ENCODE results near the gene AKAP1.

Gene AKAP1

DNA sequence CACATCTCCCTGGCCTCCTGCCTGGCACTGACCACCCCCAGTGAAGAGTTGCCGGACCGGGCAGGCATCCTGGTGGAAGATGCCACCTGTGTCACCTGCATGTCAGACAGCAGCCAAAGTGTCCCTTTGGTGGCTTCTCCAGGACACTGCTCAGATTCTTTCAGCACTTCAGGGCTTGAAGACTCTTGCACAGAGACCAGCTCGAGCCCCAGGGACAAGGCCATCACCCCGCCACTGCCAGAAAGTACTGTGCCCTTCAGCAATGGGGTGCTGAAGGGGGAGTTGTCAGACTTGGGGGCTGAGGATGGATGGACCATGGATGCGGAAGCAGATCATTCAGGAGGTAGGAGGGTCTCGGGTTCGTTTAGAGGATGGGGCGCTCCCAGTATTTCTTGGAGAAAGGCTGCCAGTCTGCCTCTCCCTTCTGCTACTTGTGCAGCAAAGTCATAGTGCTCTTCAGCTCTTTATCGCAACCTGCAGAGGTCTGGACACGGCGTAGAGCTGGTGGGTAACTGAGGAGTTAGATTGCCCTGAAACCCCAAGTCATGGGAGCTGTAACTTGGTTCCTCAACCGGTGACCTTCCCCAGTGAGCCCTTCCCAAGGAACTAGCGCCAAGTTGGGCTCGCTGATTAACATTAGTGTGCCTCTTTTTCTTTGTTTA, 21.9 kb downstream of the AKAP1 start:
- no peak for DNase-seq (ENCODE audit: low spot score)

DNA sequence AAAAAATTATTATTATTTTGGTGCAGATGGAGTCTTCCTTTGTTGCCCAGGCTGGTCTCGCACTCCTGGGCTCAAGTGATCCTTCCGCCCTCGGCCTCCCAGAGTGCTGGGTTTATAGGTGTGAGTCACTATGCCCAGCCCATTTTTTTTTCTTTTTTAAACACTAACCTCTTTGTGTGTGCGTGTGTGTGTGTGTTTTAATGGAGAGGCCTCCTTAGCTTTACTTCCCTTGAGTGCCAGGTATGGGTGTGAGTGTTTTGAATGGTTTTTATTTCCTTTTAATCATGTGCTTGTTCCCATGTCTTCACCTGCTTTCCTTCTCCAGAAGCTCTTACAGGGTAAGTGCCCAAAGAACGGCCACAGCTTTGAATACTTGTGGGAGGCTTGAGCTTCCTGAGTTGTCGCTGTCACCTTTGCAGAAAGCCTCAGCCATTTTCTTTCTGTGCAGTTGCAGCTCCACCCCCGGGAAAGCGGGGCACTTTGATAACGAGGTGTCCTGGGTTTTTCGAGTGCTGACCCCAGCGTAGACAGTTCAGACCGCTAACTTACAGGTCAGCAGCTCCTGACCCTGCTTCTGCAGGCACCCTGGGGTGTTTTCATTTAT, 22.6 kb downstream of the AKAP1 start:
- DNase-seq (ENCODE audit: low spot score): no peak

DNA sequence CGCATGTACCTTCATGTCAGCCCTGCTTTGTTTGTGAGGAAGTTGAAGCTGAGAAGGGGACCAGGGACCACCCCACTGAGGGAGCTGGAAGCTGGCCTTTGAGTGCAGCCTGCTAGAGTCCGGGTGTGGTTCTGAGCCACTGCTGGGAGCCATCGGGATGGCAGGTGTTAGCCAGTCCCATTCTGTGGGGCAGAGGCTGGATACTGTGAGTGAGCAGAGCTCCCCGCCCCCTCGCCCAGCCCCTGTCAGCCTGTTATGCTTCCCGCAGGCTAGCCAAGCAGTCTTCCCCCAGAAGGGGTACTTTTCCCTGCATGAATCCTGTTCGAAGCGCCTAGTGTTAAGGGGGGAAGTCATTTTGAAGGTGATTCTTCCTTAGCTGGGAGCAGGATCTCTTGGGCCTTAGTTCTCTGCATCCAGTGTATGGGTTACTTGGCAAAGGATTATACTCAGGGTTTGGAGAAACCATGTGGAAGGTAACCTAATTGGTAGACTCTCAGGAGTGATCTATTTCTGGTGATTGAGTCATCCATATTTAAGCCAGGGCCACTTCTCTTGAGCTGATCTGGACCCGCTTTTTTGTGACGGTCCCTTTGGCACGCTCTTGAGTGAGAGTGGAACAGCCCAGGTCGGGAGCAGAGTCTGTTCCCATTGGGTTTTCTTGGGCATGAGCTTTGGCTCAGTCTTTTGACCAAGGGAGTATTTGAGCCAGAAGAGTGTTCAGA, 23.8 kb downstream of the AKAP1 start:
- DNase-seq (ENCODE audit: low spot score): no peak

DNA sequence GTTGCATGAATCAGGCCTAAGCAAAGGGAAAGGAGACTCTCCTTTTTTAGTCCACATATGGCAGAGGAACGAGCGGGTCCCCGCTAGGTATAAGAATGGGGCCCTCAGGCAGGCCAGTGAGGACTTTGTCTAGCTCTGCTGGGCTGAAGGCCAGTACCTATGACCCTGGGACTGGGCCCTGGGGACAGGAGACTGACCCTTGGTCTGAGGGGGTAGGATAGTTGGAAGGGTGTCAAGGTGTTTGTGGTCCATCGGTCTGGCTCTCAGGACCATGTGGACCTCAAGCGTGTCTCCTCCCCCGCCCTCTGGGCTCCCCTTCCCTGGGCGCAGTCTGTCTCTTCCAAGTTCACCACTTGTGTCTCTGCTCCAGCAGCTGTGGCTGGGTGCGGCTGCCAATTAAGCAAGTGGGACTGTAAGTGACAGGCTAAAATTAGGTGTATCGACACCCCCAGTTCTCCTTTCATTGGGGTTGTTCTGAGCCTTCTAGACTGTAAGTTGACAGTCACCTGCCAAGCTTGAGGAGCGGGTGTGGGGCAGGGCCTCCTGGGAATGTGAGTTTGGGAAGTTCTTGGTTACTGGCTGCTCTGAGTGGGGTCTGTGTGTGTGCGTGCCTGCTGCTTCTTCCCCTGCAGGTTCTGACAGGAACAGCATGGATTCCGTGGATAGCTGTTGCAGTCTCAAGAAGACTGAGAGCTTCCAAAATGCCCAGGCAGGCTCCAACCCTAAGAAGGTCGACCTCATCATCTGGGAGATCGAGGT, 24.5 kb downstream of the AKAP1 start:
- DNase-seq (ENCODE audit: low spot score): no peak

DNA sequence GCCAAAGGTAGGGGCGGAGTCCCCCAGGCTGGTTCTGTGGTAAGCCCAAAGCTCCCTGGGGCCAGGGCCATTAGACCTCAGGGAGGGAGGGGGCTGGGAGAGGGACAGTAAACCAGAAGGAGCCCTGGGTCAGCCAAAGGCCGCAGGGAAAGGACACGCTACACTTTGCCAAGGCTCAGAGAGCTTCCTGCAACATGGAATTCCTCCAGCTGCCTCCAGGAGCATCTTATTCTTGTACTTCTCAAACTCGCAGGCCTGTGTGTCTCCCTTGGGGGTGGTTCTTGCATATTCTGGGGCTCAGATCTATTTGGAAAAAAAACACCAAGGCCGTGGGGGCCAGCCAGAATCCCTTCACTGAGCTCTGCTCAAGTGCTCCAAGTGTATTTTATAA, 25.1 kb downstream of the AKAP1 start:
- DNase-seq (ENCODE audit: low spot score): no peak

DNA sequence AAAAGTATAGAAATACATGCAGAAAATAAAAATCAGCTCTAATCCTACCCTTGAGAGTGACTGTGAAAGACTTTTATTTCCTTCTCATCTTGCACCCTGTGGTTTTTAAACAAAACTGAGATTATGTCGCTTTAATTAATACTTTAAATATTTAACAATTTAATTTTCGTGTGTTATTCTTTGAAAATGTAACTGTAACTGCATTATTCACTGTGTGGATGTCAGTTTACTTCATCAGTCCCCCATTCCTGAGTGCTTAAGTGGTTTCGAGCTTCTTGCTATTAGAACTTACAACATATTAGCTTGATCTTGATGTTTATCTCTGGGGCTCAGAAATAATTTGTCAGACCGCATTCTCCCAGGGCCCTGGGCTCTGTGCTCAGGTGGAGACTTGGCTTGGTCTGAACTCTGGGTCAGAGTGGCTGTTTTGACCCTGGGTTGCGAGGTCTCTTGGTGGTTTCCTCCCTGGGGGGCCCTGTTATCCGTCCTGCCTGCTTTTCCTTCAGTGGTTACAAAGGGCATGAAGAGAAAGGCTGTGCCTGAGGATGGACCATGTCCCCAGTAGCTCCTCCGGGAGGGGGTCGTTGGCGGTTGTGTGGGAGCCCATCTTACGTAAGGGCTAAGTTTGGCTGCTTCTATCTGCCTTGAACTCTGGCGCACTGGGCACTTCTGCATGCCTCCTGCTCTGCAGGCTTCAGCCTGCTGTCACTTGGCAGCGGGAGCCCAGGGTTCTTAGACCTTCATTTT, 25.7 kb downstream of the AKAP1 start:
- DNase-seq (ENCODE audit: low spot score): no peak

DNA sequence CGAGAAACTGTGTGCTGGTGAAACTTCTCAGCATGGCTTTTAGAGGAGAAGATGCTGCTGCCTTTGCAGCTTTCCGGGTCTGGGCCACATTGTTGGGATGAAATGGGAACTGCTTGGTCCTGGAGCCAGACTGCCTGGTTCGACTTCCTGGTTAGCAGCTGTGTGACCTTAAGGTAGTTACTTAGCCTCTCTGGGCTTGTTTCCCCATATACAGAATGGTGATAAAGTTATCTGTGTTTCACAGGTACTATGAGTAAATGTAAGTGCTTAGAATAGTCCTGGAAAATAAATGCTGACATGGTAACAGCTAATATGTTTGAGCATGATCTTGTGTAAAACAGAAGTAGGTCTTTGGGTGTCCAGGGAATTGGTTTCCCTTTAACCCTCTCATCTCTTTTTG, 26.3 kb downstream of the AKAP1 start:
- DNase-seq (ENCODE audit: low spot score): no peak

DNA sequence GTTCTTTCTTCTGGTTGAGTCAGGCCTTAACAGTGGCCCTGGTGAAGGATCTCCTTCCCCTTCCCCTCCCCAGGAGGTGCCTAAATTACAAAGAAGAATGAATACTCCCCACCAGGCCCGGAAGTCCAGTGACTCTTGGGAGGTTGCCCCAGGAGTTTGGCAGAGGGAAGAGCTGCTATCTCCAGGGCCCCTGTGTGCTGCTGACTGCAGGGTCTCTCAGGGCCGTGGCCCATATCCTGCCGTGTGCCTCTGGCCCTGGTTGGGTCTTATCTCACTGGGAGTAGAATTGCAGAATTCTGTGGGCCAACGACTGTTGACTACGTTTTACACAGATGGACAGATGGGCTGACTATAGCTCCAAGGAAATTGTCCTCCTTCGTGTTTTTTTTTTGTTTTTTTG, 28.0 kb downstream of the AKAP1 start:
- no peak for DNase-seq (ENCODE audit: low spot score)

DNA sequence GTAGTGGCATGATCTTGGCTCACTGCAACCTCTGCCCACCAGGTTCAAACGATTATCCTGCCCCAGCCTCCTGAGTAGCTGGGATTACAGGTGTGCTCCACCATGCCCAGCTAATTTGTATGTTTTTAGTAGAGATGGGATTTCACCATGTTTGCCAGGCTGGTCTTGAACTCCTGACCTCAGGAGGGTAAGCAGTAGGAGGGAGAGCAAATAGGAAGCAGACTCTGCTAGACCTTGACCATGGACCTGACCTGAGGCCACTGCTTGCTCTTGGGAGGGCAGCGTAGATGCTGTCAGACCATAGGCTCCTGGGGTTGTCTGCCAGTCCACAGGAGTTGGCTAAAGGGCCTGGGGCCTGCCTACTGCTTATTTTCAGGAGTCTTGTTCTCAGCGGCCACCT, 28.6 kb downstream of the AKAP1 start:
- no peak for DNase-seq (ENCODE audit: low spot score)

DNA sequence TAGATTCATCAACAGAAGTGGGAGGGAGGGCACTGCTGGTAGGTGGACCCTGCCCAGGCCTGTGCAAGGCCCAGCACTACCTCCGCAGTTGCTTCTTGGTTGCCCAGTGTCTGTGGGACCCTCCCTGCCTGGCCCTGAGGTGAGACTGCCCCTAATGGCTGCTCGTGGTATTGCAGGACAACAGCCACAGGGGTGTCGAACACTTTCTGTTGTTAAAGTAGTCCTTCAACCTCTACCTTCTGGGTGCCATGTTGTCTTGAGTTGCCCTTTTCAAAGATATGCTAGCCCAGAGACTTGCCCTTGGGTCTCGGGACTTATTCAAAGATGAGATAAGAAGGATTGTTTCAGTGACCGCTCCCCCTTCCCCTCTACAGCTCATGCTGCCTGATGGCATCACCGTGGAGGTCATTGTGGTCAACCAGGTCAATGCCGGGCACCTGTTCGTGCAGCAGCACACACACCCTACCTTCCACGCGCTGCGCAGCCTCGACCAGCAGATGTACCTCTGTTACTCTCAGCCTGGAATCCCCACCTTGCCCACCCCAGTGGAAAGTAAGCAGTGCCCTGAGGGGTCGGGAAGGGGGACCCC, 29.1 kb downstream of the AKAP1 start:
- peak; percentile 90 for DNase-seq (ENCODE audit: low spot score)

DNA sequence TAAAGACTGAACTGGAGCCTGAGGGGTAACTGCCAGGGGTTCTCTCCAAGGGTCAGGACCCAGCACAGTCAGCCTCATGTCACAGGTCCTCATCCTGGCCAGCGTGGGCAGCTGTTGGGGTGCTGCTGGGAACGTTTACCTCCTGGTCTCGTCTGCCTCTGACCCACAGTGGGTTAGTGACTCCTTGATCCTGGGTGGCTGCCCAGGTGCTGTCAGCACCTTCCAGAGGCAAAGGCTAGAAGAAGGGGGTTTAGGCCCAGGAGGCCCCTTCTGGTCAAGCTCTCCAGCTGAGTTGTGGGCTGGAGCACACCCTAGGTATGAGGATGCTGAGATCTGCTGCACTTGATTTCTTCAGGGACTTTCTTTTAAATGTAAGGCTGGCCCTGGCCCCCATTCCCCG, 30.3 kb downstream of the AKAP1 start:
- no peak for DNase-seq (ENCODE audit: low spot score)

DNA sequence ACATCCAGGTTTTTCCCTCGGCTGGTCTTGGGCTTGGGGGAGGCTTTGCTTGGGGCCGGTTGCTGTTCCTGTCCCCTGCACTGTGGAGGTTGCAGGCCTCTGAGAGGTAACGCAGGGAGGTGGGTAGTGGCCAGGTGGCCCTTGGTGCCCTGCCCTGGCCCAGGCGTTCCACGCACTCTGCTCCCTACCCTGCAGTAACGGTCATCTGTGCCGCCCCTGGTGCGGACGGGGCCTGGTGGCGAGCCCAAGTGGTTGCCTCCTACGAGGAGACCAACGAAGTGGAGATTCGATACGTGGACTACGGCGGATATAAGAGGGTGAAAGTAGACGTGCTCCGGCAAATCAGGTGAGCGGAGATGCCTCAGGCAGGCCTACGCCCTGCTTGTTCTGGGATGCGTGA, 30.9 kb downstream of the AKAP1 start:
- DNase-seq (ENCODE audit: low spot score): no peak

DNA sequence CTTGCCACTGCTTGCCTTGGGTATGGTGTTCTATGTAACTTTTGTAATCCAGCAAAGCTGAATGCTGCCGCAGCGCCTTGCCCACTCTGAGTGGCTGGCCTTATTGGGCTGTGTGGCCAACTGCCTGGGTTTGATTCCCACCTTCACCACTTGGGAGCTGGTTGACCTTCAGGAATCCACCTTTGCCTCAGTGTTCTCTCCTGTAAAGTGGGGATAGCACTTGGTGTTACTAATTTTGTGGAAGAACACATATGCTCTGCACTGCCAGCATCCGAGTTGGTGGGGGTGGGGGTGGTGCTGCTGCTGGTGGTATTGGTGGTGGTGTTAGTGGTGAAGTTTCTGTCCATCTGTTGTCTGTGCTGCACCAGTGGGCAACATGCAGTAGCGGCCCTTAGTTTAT, 32.8 kb downstream of the AKAP1 start:
- DNase-seq (ENCODE audit: low spot score): no peak

DNA sequence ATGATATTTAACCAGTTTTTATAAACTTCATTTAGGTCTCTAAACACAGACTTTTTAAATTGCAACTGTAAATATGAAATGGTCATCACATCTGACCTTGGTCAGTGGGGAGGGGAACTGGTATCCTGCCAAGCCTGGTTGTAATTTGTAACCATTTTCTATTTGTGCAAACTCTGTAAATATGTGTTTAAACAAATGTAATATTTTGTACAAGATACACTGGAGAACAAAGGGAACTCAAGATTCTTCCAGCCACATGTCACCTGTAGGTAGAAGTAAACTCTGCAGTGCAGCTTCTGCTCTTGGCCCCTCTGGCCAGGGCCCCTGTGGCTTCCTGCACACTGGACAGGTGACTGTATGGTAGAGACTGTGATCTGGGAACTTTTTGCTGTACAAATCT, 35.8 kb downstream of the AKAP1 start:
- no peak for DNase-seq (ENCODE audit: low spot score)

DNA sequence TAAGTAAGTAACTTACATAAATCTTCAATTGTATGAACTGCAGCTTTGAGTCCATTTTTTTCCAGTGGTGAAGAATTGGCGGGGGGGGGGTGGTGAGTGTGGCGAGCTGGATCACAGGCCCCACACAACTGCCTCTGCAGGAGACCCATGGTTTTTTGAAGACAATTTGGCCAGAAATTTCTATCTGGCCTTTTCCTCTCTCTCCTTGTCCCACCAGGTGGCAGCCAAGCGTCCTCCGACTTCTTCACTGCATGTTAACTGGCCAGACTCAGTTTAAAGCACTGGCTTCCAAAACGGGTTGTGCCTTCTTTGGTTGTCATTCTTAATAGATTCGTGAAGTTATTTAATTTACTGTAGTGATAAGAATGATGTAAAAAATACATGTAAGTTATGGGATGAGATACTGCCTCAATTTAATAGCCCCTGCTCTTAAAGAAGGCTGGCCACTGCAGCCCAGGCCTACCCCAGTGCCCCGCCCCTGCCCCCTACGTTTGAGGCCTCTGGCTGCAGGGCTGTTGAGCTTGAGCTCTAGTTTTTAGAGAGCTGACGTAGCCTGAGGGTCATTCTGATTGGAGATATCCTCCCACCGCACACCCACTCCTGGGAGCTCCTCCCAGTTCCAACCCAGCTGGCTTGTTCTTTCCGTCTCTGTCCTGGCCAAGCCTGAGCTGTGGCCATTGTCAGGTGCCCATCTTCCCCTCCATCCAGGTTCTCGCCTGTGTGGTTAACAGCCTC, 36.4 kb downstream of the AKAP1 start:
- peak; percentile 77 for DNase-seq (ENCODE audit: low spot score)

DNA sequence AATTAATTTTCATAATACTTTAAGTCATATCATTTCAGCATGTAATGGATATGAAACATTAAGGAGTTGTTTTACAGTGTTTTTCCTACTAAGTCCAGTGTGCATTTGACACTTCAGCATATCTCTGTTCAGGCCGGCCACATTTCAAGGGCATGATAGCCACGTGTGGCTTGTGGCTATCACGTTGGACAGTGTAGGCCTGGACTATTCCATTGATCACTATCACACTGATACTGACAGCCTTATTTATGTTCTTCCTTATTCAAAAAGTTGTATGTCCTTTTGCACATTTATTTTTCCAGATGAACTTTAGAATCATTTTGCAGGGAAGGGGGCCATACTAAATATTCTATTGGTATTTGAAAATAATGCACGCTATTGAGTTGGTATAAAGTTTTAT, 39.0 kb downstream of the AKAP1 start:
- DNase-seq (ENCODE audit: low spot score): no peak

DNA sequence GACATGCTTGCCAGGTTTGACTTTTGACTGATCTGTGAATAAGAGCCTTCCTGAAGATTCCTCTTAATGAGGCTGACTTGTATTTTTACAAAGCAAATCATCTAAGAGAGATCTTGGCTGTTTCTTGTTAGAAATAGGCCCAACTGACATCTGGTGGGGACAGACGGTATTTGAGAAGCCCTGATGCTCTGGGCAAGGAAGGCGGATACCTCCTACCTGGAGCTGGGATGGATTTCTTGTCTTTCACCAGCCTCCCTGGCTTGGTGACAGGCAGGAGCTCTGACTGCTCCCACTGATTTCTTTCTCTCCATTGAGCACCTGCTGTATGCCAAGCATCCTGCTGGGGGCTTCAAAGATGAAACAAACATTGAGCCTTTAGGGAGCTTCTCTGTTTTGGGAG, 40.4 kb downstream of the AKAP1 start:
- no peak for DNase-seq (ENCODE audit: low spot score)

DNA sequence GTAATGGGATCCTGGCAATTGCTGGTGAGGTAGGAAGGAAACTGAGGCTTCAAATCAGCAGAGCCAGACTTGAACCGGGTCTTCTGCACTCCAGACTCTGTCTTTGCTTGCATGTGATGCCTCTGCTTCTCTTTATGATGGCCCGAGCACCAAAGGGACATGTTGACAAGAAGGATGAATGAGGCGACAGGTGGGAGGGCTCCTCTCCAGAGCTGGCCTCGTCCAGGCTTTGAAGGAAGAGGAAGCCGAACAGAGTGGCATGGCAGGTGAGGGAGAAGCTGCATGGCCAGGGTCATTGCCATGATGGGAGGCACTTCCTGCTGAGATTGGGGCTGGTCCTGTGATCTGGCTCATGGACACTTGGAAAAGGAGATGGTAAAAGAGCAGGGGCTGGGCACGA, 40.8 kb downstream of the AKAP1 start:
- no peak for DNase-seq (ENCODE audit: low spot score)

DNA sequence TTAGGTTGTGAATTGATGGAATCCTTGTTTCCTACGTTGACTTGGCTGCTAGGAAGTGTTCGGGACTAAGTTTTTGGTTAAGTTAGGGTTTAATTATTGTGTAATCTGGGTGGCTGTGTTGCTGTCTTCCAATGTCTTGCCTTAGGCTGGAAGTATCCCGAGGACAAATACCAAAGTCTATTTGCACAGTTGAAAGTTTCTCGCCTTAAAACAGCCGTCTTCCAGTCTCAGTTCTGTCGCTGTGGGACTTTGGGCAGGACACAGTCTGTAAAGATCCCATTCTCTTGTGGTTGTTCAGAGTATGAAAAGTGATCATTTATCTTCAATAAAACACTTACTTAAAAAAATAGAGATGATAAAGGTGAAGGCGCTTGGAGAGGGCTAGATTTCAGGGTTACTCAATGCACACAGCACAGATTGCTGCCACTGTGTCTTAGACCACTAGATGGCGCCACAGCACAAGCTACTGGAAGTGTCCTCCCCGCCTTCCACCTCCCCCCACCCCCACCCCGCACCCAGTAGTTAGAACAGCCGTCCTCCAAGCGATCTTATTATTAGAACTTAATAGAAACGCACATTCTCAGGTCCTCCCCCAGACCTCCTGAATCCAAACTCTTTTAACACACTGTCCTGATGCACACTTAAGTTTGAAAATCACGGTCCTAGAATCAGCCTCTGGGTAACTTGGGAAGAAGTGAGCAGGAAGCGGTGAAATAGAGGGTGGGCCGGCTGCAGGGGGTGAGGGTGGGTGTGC, 45.8 kb downstream of the AKAP1 start:
- peak; percentile 93 for DNase-seq (ENCODE audit: low spot score)

DNA sequence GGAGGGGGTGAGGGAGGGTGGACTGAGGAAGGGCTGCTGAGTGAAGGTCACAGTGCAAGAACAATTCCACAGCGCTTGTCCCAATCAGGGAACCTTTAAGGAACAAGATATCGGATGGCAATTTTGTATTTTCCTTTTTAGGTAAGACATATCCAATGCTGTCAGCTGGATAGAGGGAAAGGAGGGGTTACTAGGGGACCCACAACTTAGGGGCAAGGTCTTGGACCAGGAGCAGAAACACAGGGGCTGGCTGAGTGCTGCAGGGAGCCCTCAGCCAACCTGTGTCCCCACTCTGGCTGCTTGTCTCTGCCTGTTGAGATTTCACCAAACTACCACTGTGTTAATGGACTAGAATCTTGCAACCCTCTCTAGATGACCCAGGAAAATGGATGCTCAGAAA, 47.6 kb downstream of the AKAP1 start:
- no peak for DNase-seq (ENCODE audit: low spot score)
